Epithelial cell of esophagus (primary cell): ENCODE measurements around the gene CHN2.

Experiments used
- DNase-seq: peaks from one replicate; pipeline ENCODE4 v3.0.0; 2010; ENCODE audit warnings: low read depth
- H3K4me3 ChIP-seq: 2 replicates; pipeline ENCODE4 v1.5.1; 2011; ENCODE audit warnings: mild to moderate bottlenecking, low read length, control low read depth
- TF ChIP-seq, protein P1 (sequence below): IDR thresholded peaks from 2 replicates; pipeline ENCODE4 v1.5.1; 2011; ENCODE audit warnings: low read depth, mild to moderate bottlenecking, low read length, control low read depth, inconsistent platforms; ENCODE audit not compliant: insufficient read depth; ENCODE audit errors: missing control alignments

The CHN2 gene

DNA sequence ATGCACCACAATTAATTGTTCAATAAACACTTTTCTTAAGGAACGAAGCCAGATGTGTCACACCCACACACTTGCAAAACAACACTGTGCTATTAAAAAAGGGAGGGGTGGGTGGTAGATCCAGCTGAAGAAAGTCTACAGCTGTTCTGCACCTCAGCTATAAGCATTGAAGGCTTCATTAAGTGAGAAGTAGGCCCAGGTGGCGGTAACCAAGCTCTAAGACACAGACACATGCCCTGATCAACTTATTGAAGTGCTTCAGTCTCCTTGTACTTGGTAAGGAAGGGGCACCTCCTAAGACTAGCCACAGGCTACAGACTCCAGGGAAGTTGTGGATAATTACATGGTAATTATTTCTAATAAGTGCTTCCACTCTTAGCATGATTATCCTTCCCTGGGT is 43.7 kb upstream of the CHN2 start:
- no peak overlapping the region for H3K4me3 ChIP-seq
- TF ChIP-seq, protein P1, sequence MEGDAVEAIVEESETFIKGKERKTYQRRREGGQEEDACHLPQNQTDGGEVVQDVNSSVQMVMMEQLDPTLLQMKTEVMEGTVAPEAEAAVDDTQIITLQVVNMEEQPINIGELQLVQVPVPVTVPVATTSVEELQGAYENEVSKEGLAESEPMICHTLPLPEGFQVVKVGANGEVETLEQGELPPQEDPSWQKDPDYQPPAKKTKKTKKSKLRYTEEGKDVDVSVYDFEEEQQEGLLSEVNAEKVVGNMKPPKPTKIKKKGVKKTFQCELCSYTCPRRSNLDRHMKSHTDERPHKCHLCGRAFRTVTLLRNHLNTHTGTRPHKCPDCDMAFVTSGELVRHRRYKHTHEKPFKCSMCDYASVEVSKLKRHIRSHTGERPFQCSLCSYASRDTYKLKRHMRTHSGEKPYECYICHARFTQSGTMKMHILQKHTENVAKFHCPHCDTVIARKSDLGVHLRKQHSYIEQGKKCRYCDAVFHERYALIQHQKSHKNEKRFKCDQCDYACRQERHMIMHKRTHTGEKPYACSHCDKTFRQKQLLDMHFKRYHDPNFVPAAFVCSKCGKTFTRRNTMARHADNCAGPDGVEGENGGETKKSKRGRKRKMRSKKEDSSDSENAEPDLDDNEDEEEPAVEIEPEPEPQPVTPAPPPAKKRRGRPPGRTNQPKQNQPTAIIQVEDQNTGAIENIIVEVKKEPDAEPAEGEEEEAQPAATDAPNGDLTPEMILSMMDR: no peak

DNA sequence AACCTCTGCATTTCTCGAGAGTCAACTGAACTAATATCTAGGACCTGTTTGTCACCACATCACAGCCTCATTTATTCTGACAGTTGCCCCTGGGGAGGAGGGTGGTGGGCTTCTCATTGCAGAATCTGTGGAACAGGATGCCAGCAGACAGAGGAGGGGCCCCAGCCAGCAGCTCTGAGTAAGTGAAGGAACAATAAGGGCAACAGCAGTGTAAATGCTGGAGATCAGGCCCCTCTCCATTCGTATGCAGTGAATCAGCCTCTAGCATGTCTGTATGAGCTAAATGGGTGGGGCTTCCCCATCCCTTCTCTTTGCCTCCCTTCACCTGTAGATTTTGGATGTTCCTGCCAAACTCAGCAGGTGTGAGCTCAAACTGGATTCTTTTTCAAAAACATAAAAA is 40.5 kb upstream of the CHN2 start:
- TF ChIP-seq, protein P1: no peak

More for the DNA sequence above, 43.7 kb upstream of the CHN2 start:
- DNase-seq: no peak

DNA sequence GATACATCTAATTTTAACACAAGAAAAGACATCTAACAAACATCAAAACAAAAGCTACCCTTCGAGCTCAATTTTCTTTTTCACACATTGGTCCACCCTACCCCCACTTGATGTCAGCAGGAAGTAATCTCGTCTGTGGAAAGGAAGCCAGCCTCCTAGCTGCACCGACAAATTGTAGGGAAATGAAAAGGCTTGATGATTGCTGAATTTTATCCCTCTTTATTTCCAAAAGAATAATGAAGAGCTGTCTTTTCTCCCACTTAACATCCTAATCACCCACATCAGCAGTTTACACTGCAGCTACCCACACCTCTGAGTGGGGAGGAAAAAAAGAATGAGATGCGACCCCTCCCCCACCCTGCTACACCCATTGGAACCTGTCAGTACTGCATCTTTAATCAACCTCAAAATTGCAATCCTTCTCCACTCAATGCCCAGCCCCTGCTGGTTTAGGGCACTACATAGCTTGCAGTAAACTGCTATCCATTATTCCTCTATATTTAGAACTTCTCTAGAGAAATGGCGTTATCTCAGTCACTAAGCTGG is 37.6 kb upstream of the CHN2 start:
- no peak overlapping the region for H3K4me3 ChIP-seq
- no peak for DNase-seq
- TF ChIP-seq, protein P1: no peak

More for the DNA sequence above, 40.5 kb upstream of the CHN2 start:
- peak; percentile 76 for DNase-seq
- no peak overlapping the region for H3K4me3 ChIP-seq

DNA sequence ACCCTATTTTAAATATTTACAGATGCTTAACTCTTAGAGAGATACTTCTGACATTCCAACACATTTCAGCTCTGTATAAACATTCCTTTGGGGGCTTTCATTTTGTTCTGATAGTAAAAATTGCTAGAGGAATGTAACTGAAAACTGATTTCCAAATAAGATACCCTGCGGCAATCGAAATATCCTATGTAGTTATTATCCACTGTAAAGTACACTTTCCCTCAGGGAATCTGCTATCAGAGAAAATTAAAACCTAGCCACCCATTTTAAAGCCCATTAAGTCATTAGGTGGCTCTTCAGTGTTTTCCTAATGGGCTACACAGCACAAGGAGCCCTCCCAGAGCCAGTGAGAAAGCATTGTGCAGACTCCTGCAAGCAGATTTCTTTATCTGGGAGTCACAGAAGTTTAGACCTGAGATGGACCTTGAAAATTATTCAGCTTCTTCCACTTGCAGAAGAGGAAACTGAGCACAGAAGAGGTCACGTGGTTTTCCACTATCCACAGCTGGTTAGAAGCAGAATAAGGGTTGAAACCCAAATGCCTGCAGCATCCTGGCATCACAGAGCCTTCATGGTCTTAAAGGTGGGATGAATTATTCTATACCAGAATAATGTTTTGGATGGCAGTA is 35.7 kb upstream of the CHN2 start:
- H3K4me3 ChIP-seq: no peak overlapping the region
- no peak for DNase-seq
- TF ChIP-seq, protein P1: no peak

DNA sequence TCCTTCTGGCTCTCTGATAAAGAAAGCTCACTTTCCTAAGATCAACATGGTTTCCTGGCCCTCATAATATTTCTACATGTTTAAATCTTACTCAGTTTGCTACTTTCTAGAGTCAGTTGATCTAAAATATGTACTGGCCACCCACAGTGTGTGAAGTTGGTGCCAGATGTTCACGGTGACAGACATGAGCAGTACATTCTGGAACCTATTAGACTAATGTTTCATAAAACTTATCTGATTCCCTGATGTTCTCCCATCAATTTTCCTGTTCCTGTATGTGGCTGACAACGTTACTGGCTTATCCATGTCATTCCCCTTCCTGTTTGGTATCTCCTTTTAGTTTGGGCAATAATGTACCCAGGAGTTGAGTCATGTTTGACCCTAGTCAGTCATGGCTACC is 34.5 kb upstream of the CHN2 start:
- TF ChIP-seq, protein P1: no peak
- DNase-seq: no peak
- no peak overlapping the region for H3K4me3 ChIP-seq

DNA sequence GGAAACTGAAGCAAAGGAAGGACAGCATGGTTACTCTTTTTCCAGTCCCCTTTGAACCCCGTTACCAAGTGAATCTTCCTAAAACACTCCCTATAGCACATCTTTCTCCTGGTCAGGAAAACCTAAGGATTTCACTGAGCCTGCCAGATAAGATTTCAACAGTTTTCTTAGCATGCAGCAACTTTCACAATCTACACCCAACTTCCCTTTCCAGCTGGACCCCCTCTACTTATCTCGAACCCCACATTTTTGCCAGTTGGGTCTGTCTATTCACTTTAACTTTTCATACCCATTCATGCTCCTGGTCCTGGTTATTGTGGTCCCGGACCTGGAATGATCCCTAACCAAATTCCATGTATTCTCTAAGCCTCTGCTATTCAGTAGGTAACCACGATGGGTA is 33.3 kb upstream of the CHN2 start:
- no peak for DNase-seq
- TF ChIP-seq, protein P1: no peak
- no peak overlapping the region for H3K4me3 ChIP-seq

DNA sequence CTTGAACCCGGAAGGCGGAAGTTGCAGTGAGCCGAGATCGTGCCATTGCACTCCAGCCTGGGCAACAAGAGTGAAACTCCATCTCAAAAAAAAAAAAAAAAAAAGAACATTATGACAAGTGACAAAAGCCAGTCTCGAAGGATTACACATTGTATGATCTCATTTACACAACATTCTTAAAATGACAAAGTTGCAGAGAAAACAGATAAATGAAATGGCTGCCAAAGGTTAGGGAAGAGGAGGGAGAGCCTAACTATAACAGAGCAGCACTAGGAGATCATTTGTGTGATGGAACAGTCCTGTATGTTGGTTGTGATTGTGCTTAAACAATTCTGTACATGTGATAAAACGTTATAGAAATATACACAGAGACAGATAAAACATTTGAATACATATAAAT is 32.0 kb upstream of the CHN2 start:
- no peak overlapping the region for H3K4me3 ChIP-seq

More for the DNA sequence above, 32.0 kb upstream of the CHN2 start:
- no peak for DNase-seq
- TF ChIP-seq, protein P1: no peak
